H9 (cell line): ENCODE data around the gene ITSN1. TPM values are rescaled to one million over a fixed set of nuclear protein-coding genes. Genes with fewer than 3 reads are reported as not detected.

Experiments
- DNase-seq: peaks from one replicate; pipeline ENCODE4 v3.0.0-alpha.2; 2017
- H2AFZ ChIP-seq: one replicate; pipeline ENCODE4 v1.6.1; 2013; ENCODE audit warnings: mild to moderate bottlenecking, low read length, control low read depth, moderate library complexity
- H2AK5ac ChIP-seq: 2 replicates; pipeline ENCODE4 v1.6.1; 2013; ENCODE audit warnings: low read length, control low read depth, mixed read lengths; ENCODE audit not compliant: insufficient read length
- H2BK120ac ChIP-seq: one replicate; pipeline ENCODE4 v1.6.1; 2013; ENCODE audit warnings: low read depth, mild to moderate bottlenecking, low read length, control low read depth, inconsistent platforms; ENCODE audit not compliant: poor library complexity, severe bottlenecking
- H2BK12ac ChIP-seq: 2 replicates; pipeline ENCODE4 v1.6.1; 2013; ENCODE audit warnings: low read length, control low read depth, mixed read lengths, low read depth; ENCODE audit not compliant: insufficient read length
- H2BK15ac ChIP-seq: 2 replicates; pipeline ENCODE4 v1.6.1; 2013; ENCODE audit warnings: low read depth, low read length, control low read depth
- H2BK20ac ChIP-seq: one replicate; pipeline ENCODE4 v1.6.1; 2013; ENCODE audit warnings: low read depth, mild to moderate bottlenecking, low read length, control low read depth, inconsistent platforms; ENCODE audit not compliant: poor library complexity, severe bottlenecking
- H2BK5ac ChIP-seq: 2 replicates; pipeline ENCODE4 v1.6.1; 2013; ENCODE audit warnings: low read length, control low read depth, mixed read lengths; ENCODE audit not compliant: insufficient read length
- H3K14ac ChIP-seq: 2 replicates; pipeline ENCODE4 v1.6.1; 2013; ENCODE audit warnings: low read length, control low read depth; ENCODE audit not compliant: insufficient read depth
- H3K18ac ChIP-seq: 2 replicates; pipeline ENCODE4 v1.6.1; 2013; ENCODE audit warnings: low read depth, mild to moderate bottlenecking, mixed read lengths, low read length, control low read depth; ENCODE audit not compliant: insufficient read length
- H3K23ac ChIP-seq: 2 replicates; pipeline ENCODE4 v1.6.1; 2013; ENCODE audit warnings: low read length, control low read depth, mixed read lengths, low read depth; ENCODE audit not compliant: insufficient read length
- H3K23me2 ChIP-seq: 2 replicates; pipeline ENCODE4 v1.6.1; 2013; ENCODE audit warnings: low read depth, mild to moderate bottlenecking, mixed read lengths, low read length, control low read depth; ENCODE audit not compliant: insufficient read length, poor library complexity, severe bottlenecking
- H3K27ac ChIP-seq: 2 replicates; pipeline ENCODE4 v1.5.1; 2013; ENCODE audit warnings: low read length, control low read depth, mixed read lengths, low read depth; ENCODE audit not compliant: insufficient read length
- H3K27me3 ChIP-seq: 2 replicates; pipeline ENCODE4 v1.6.1; 2013; ENCODE audit warnings: low read length, control low read depth, inconsistent platforms; ENCODE audit not compliant: insufficient read depth
- H3K4ac ChIP-seq: 2 replicates; pipeline ENCODE4 v1.6.1; 2013; ENCODE audit warnings: low read depth, mild to moderate bottlenecking, control low read depth, inconsistent platforms, low read length, moderate library complexity
- H3K4me1 ChIP-seq: 2 replicates; pipeline ENCODE4 v1.6.1; 2013; ENCODE audit warnings: low read length, control low read depth, inconsistent platforms; ENCODE audit not compliant: insufficient read depth
- H3K4me2 ChIP-seq: 2 replicates; pipeline ENCODE4 v1.6.1; 2013; ENCODE audit warnings: low read length, control low read depth, mixed read lengths; ENCODE audit not compliant: insufficient read length, insufficient read depth
- H3K56ac ChIP-seq: 2 replicates; pipeline ENCODE4 v1.6.1; 2013; ENCODE audit warnings: low read depth, mild to moderate bottlenecking, mixed read lengths, low read length, control low read depth; ENCODE audit not compliant: insufficient read length
- H3K79me1 ChIP-seq: 2 replicates; pipeline ENCODE4 v1.6.1; 2013; ENCODE audit warnings: low read depth, mild to moderate bottlenecking, moderate library complexity, low read length, control low read depth, inconsistent platforms; ENCODE audit not compliant: insufficient read depth, poor library complexity, severe bottlenecking
- H3K79me2 ChIP-seq: 2 replicates; pipeline ENCODE4 v1.6.1; 2013; ENCODE audit warnings: low read length, control low read depth, inconsistent platforms; ENCODE audit not compliant: insufficient read depth
- H3K9ac ChIP-seq: 2 replicates; pipeline ENCODE4 v1.6.1; 2013; ENCODE audit warnings: low read length, control low read depth, mixed read lengths; ENCODE audit not compliant: insufficient read length; ENCODE audit errors: extremely low read depth
- H3K9me3 ChIP-seq: one replicate; pipeline ENCODE4 v1.6.1; 2013; ENCODE audit warnings: low read depth, low read length, inconsistent platforms; ENCODE audit not compliant: control insufficient read depth
- H3T11ph ChIP-seq: one replicate; pipeline ENCODE4 v1.6.1; 2013; ENCODE audit warnings: mild to moderate bottlenecking, low read length, control low read depth, inconsistent platforms
- H4K20me1 ChIP-seq: one replicate; pipeline ENCODE4 v1.6.1; 2013; ENCODE audit not compliant: control insufficient read depth, insufficient read length, insufficient read depth
- H4K5ac ChIP-seq: 2 replicates; pipeline ENCODE4 v1.6.1; 2013; ENCODE audit warnings: low read depth, mild to moderate bottlenecking, mixed read lengths, low read length, control low read depth; ENCODE audit not compliant: insufficient read length
- H4K8ac ChIP-seq: replicated peaks from 2 replicates; pipeline ENCODE4 v1.6.1; 2013; ENCODE audit warnings: low read length, control low read depth, mixed read lengths, low read depth; ENCODE audit not compliant: insufficient read length
- H4K91ac ChIP-seq: 2 replicates; pipeline ENCODE4 v1.6.1; 2013; ENCODE audit warnings: low read depth, mild to moderate bottlenecking, moderate library complexity, mixed read lengths, low read length, control low read depth; ENCODE audit not compliant: insufficient read length
- H3K27ac Mint-ChIP-seq, 3 experiments: 2 replicates in 2 of 3; 3 replicates in 1 of 3; pipeline ENCODE4 v1.8.0; 2020 to 2021; ENCODE audit warnings: mixed read lengths in 3 of 3, mild to moderate bottlenecking in 1 of 3, moderate library complexity in 1 of 3
- H3K27me3 Mint-ChIP-seq: 2 replicates; pipeline ENCODE4 v1.8.0; 2021; ENCODE audit warnings: low read depth, mild to moderate bottlenecking, moderate library complexity, mixed read lengths
- H3K36me3 Mint-ChIP-seq, 3 experiments: 2 replicates in 2 of 3; 3 replicates in 1 of 3; pipeline ENCODE4 v1.8.0; 2020 to 2021; ENCODE audit warnings: low read depth in 3 of 3, mixed read lengths in 3 of 3; ENCODE audit not compliant: insufficient read depth in 1 of 3
- H3K4me1 Mint-ChIP-seq, 2 experiments: 2 replicates each; pipeline ENCODE4 v1.8.0; 2020; ENCODE audit warnings: mixed read lengths in 2 of 2
- H3K4me3 Mint-ChIP-seq, 2 experiments: 2 replicates in 1 of 2; 3 replicates in 1 of 2; pipeline ENCODE4 v1.8.0; 2020 to 2021; ENCODE audit warnings: mild to moderate bottlenecking in 2 of 2, mixed read lengths in 2 of 2, moderate library complexity in 1 of 2
- H3K9me3 Mint-ChIP-seq, 2 experiments: 2 replicates in 1 of 2; 3 replicates in 1 of 2; pipeline ENCODE4 v1.8.0; 2020; ENCODE audit warnings: mild to moderate bottlenecking in 2 of 2, mixed read lengths in 2 of 2, moderate library complexity in 1 of 2
- WGBS: extraction: QIAGEN DNeasy Blood & Tissue Kit; methylation state at CpG from one replicate; pipeline ENCODE4 v1.1.7; 2013; ENCODE audit warnings: missing lambda C conversion rate, low lambda C conversion rate, mixed read lengths; ENCODE audit not compliant: insufficient read length; ENCODE audit errors: extremely low coverage; 5-methylcytosine and 5-hydroxymethylcytosine counted together
- total RNA-seq: library from RNA; stranded (reverse); gene quantifications from 2 replicates; pipeline ENCODE4 v1.2.1, GENCODE V29; 2021
- TF ChIP-seq, protein P1 (sequence below): fragments of 200-600 bp; sonication (generic); conservative IDR thresholded peaks from 3 replicates; pipeline ENCODE4 v1.8.0; 2021; ENCODE audit warnings: antibody characterized with exemption, mild to moderate bottlenecking

Gene ITSN1
- total RNA-seq, 1 experiment from 2014 or later: 94.2 TPM

- H3T11ph ChIP-seq: no peak overlapping the region
- H3K27ac Mint-ChIP-seq: peak overlapping the region in 1 of 3 experiments; percentile 64; a peak in 1 of 7 replicates
- no peak overlapping the region; the same call in 1 of the 2 replicates for H3K14ac ChIP-seq
- no peak overlapping the region for H3K4me2 ChIP-seq
- no peak overlapping the region for H3K4ac ChIP-seq
- no peaks in the 10 kb centered on the region for H3K9me3 Mint-ChIP-seq
- no peaks in the 10 kb centered on the region for H3K9me3 ChIP-seq
- H4K91ac ChIP-seq: no peak overlapping the region
- no peaks in the 10 kb centered on the region for H3K23me2 ChIP-seq
- no peak overlapping the region for H3K9ac ChIP-seq
- H2BK20ac ChIP-seq: no peak overlapping the region
- peak; percentile 45 for DNase-seq
- H2BK12ac ChIP-seq: no peak overlapping the region
- TF ChIP-seq, protein P1, sequence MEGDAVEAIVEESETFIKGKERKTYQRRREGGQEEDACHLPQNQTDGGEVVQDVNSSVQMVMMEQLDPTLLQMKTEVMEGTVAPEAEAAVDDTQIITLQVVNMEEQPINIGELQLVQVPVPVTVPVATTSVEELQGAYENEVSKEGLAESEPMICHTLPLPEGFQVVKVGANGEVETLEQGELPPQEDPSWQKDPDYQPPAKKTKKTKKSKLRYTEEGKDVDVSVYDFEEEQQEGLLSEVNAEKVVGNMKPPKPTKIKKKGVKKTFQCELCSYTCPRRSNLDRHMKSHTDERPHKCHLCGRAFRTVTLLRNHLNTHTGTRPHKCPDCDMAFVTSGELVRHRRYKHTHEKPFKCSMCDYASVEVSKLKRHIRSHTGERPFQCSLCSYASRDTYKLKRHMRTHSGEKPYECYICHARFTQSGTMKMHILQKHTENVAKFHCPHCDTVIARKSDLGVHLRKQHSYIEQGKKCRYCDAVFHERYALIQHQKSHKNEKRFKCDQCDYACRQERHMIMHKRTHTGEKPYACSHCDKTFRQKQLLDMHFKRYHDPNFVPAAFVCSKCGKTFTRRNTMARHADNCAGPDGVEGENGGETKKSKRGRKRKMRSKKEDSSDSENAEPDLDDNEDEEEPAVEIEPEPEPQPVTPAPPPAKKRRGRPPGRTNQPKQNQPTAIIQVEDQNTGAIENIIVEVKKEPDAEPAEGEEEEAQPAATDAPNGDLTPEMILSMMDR: peak; percentile 58
- H4K20me1 ChIP-seq: no peaks in the 10 kb centered on the region
- no peaks in the 10 kb centered on the region for H3K36me3 Mint-ChIP-seq
- H3K4me3 Mint-ChIP-seq: no peak overlapping the region; a peak in 1 of 5 replicates
- no peak overlapping the region for H2BK5ac ChIP-seq
- no peaks in the 10 kb centered on the region for H3K79me2 ChIP-seq
- peaks cover 22% of the 10 kb centered on the region in 2 experiments for H3K4me1 Mint-ChIP-seq
- no peak overlapping the region for H3K56ac ChIP-seq
- H3K23ac ChIP-seq: no peak overlapping the region
- H3K27me3 Mint-ChIP-seq: peaks cover 3% of the 10 kb centered on the region; the same call in 1 of the 2 replicates
- no peaks in the 10 kb centered on the region for H3K79me1 ChIP-seq
- H2AFZ ChIP-seq: no peak overlapping the region
- H4K8ac ChIP-seq: no peak overlapping the region
- no peak overlapping the region for H2BK120ac ChIP-seq
- H3K18ac ChIP-seq: no peak overlapping the region
- H3K4me1 ChIP-seq: no peaks in the 10 kb centered on the region
- no peak overlapping the region for H2AK5ac ChIP-seq
- no peaks in the 10 kb centered on the region for H3K27me3 ChIP-seq
- no peak overlapping the region for H3K27ac ChIP-seq
- H4K5ac ChIP-seq: no peak overlapping the region
- H2BK15ac ChIP-seq: no peak overlapping the region
- no CpG with 5 or more reads among the region's 6 CpGs for WGBS
Measured at GRCh38 chr21:33855190-33855589, 212.9 kb downstream of the ITSN1 start.
